HUES48 (cell line): Measurements from ENCODE around the gene SUMO3.

ENCODE experiments used
- H3K27ac ChIP-seq: one replicate; pipeline ENCODE4 v1.7.0; 2013; ENCODE audit warnings: low read depth, low read length, inconsistent platforms
- H3K27me3 ChIP-seq: 2 replicates; pipeline ENCODE4 v1.6.1; 2013; ENCODE audit warnings: mild to moderate bottlenecking, low read length; ENCODE audit not compliant: control insufficient read depth, insufficient read depth
- H3K36me3 ChIP-seq: 2 replicates; pipeline ENCODE4 v1.6.1; 2013; ENCODE audit warnings: low read length; ENCODE audit not compliant: control insufficient read depth, insufficient read depth
- H3K4me1 ChIP-seq: 2 replicates; pipeline ENCODE4 v1.6.1; 2013; ENCODE audit warnings: mild to moderate bottlenecking, low read length; ENCODE audit not compliant: control insufficient read depth, insufficient read depth
- H3K4me3 ChIP-seq: 2 replicates; pipeline ENCODE4 v1.5.1; 2013; ENCODE audit warnings: mild to moderate bottlenecking, low read depth, low read length
- H3K9ac ChIP-seq: 2 replicates; pipeline ENCODE4 v1.6.1; 2013; ENCODE audit warnings: mild to moderate bottlenecking, low read depth, low read length, moderate library complexity
- H3K9me3 ChIP-seq: 2 replicates; pipeline ENCODE4 v1.6.1; 2013; ENCODE audit warnings: low read length; ENCODE audit not compliant: control insufficient read depth, insufficient read depth

SUMO3 gene

GRCh38 chr21:44817914-44818639, at the start of gene SUMO3:
TSS of gene SUMO3 (minus strand) at chr21:44818062. CDS start at chr21:44817968, 94 bp downstream.
- H3K4me3 ChIP-seq: peak within 1 kb of the TSS; percentile 80
- peaks cover 8% of the 10 kb centered on the region for H3K36me3 ChIP-seq
- H3K4me1 ChIP-seq: peaks cover 5% of the 10 kb centered on the region; the same call in 1 of the 2 replicates
- H3K9ac ChIP-seq: peak within 1 kb of the TSS; percentile 83; the same call in 1 of the 2 replicates
- H3K9me3 ChIP-seq: peaks cover 21% of the 10 kb centered on the region
- H3K27ac ChIP-seq: peak within 1 kb of the TSS; percentile 81
- H3K27me3 ChIP-seq: no peaks in the 10 kb centered on the region

GRCh38 chr21:44867464-44867863, 49.6 kb upstream of the SUMO3 start:
- Histone ChIP-seq H3K27ac (peak overlapping the region; percentile 40), H3K9me3 (no peaks in the 10 kb centered on the region), H3K4me1 (peaks cover 41% of the 10 kb centered on the region), H3K4me3 (no peak overlapping the region), H3K9ac (no peak overlapping the region), H3K27me3 (no peaks in the 10 kb centered on the region), H3K36me3 (peaks cover 26% of the 10 kb centered on the region)

- Histone ChIP-seq H3K9ac (no peak overlapping the region; the same call in 1 of the 2 replicates), H3K27me3 (no peaks in the 10 kb centered on the region), H3K27ac (peak overlapping the region; percentile 40), H3K9me3 (no peaks in the 10 kb centered on the region), H3K4me1 (peaks cover 35% of the 10 kb centered on the region), H3K36me3 (peaks cover 29% of the 10 kb centered on the region), H3K4me3 (no peak overlapping the region)
Measured at GRCh38 chr21:44866780-44867179, 48.9 kb upstream of the SUMO3 start.

GRCh38 chr21:44865561-44866280, 47.9 kb upstream of the SUMO3 start:
- H3K36me3 ChIP-seq: peaks cover 34% of the 10 kb centered on the region

DNA sequence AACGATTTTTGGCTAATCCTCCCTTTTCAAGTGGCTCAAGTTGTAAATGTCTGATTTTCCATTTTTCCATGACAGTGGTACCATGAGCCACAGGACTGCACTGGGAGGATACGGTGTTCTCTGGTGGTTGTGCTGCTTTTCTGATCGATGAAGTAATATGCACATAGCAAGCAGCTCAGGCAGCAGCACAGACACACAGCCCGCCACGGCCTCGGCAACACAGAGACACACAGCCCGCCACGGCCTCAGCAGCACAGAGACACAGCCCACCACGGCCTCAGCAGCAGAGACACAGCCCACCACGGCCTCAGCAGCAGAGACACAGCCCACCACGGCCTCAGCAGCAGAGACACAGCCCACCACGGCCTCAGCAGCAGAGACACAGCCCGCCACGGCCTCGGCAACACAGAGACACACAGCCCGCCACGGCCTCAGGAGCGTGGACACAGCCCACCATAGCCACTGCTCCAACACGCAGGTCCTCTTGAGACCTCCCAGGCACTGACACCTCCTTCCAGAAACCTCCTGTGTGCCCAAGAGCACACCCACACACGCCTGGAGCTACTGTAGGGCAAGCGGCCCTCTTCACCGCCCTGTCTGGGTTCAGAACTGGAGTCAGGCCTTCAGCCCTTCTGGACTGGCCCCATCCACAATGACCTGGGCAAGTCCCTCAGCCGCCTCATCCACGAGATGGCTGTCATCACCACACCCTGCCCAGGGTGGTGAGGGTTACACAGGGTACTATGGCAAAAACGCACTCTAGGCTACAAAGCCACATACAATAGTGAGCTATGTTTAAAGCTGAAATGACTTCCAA, 45.2 kb upstream of the SUMO3 start:
- no peak overlapping the region for H3K27ac ChIP-seq
- H3K4me3 ChIP-seq: no peak overlapping the region
- H3K36me3 ChIP-seq: peaks cover 55% of the 10 kb centered on the region
- H3K27me3 ChIP-seq: no peaks in the 10 kb centered on the region
- H3K9me3 ChIP-seq: no peaks in the 10 kb centered on the region
- peaks cover 15% of the 10 kb centered on the region for H3K4me1 ChIP-seq
- H3K9ac ChIP-seq: no peak overlapping the region

More at GRCh38 chr21:44865561-44866280, 47.9 kb upstream of the SUMO3 start:
- Histone ChIP-seq H3K4me3 (no peak overlapping the region), H3K4me1 (peaks cover 30% of the 10 kb centered on the region), H3K27me3 (no peaks in the 10 kb centered on the region), H3K9ac (0 out of 2 replicates have a peak overlapping the region, but pooled peaks have one; percentile 20), H3K9me3 (no peaks in the 10 kb centered on the region), H3K27ac (no peak overlapping the region)

DNA sequence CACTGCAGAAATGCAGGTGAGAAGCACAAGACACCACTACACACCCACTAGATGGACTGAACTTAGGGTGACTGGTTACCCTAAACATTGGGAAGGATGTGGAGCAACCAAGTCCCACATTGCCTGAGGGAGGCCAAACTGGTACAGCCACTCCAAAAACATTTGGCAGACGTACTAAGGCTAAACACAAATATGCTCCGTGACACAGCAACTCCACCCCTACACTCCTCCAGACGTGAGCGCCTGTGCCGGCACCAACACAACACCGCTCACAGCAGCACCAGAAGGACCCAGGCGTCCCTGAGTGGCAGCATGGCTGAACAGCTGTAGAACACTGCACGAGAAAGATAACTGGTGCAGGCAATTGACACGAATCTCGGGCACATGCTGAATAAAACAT, 40.9 kb upstream of the SUMO3 start:
- Histone ChIP-seq H3K27me3 (no peaks in the 10 kb centered on the region), H3K9me3 (no peaks in the 10 kb centered on the region), H3K4me3 (no peak overlapping the region), H3K9ac (no peak overlapping the region), H3K4me1 (no peaks in the 10 kb centered on the region), H3K27ac (no peak overlapping the region), H3K36me3 (peaks cover 81% of the 10 kb centered on the region)

- Histone ChIP-seq H3K36me3 (peaks cover 78% of the 10 kb centered on the region), H3K27ac (no peak overlapping the region), H3K4me1 (no peaks in the 10 kb centered on the region), H3K27me3 (no peaks in the 10 kb centered on the region), H3K9me3 (no peaks in the 10 kb centered on the region), H3K9ac (no peak overlapping the region), H3K4me3 (no peak overlapping the region)
Measured at GRCh38 chr21:44858291-44858690, 40.4 kb upstream of the SUMO3 start.

DNA sequence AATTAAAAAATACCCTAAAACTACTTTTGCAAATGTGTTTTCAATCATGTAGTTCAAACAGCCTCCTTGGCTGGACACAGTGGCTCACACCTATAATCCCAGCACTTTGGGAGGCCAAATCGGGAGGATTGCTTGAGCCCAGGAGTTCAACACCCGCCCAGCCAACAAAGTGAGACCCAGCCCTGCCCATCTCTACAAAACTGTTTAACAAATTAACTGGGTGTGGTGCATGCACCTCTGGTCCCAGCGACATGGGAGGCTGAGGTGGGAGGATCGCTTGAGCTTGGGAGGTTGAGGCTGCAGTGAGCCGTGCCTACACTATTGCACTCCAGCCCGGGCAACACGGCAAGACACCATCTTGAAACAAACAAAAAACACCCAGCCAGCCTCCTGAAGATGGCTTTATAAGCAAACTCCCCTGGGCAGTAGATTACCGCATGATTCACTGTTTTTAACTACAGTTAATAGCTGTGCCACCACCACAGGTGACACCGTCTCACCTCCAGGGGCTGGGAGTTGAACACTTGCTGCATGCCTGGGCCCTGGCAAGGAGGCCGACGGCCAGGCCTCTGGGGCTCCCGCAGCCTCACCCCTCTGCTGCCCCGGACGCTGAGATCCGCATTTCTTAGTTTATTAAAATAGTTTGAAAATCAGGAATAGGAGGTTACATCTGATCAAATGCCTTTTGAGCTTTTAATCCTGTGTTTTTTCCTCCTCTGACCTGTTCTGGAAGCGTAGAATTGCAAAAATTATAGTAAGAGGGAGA, 39.4 kb upstream of the SUMO3 start:
- Histone ChIP-seq H3K27ac (no peak overlapping the region), H3K9me3 (no peaks in the 10 kb centered on the region), H3K36me3 (peaks cover 79% of the 10 kb centered on the region), H3K9ac (no peak overlapping the region), H3K4me1 (no peaks in the 10 kb centered on the region), H3K4me3 (no peak overlapping the region), H3K27me3 (no peaks in the 10 kb centered on the region)

DNA sequence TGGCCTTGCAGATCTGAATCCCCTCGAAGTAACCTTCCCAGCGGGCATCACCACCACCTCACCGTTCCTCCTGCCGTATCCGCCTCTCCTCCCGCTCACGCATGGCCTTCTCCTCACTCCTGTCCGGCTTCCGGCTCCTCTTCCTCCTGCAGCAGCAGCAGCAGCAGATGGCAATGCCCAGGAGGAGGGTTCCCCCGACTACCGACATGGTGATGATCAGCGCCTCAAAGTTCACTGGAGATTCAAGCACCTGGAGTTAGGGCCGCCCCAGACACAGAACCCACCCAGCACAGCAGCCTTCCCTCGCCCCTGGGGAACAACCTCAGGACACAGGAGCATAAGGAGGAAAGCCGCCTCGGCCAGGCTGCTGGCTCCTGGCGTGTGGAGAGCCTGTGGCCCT, 38.3 kb upstream of the SUMO3 start:
- no peak overlapping the region for H3K4me3 ChIP-seq
- no peaks in the 10 kb centered on the region for H3K9me3 ChIP-seq
- no peak overlapping the region for H3K27ac ChIP-seq
- H3K9ac ChIP-seq: no peak overlapping the region
- no peaks in the 10 kb centered on the region for H3K4me1 ChIP-seq
- H3K36me3 ChIP-seq: peaks cover 83% of the 10 kb centered on the region
- H3K27me3 ChIP-seq: no peaks in the 10 kb centered on the region

- no peaks in the 10 kb centered on the region for H3K9me3 ChIP-seq
- H3K4me3 ChIP-seq: no peak overlapping the region
- no peak overlapping the region for H3K27ac ChIP-seq
- no peaks in the 10 kb centered on the region for H3K4me1 ChIP-seq
- no peak overlapping the region for H3K9ac ChIP-seq
- no peaks in the 10 kb centered on the region for H3K27me3 ChIP-seq
- peaks cover 88% of the 10 kb centered on the region for H3K36me3 ChIP-seq
Measured at GRCh38 chr21:44855572-44855971, 37.7 kb upstream of the SUMO3 start.
